Right hindlimb (tissue), 1 donor: Measurements from ENCODE around the gene NTHL1.
"Not testable (repeated sequence)": the region's sequence is repeated elsewhere in the genome, so short reads cannot be mapped to it uniquely, and the experiment has no call there.

Source experiments
- DNase-seq: peaks from one replicate; pipeline ENCODE4 v3.0.0-alpha.2; 2018

The NTHL1 gene

DNA sequence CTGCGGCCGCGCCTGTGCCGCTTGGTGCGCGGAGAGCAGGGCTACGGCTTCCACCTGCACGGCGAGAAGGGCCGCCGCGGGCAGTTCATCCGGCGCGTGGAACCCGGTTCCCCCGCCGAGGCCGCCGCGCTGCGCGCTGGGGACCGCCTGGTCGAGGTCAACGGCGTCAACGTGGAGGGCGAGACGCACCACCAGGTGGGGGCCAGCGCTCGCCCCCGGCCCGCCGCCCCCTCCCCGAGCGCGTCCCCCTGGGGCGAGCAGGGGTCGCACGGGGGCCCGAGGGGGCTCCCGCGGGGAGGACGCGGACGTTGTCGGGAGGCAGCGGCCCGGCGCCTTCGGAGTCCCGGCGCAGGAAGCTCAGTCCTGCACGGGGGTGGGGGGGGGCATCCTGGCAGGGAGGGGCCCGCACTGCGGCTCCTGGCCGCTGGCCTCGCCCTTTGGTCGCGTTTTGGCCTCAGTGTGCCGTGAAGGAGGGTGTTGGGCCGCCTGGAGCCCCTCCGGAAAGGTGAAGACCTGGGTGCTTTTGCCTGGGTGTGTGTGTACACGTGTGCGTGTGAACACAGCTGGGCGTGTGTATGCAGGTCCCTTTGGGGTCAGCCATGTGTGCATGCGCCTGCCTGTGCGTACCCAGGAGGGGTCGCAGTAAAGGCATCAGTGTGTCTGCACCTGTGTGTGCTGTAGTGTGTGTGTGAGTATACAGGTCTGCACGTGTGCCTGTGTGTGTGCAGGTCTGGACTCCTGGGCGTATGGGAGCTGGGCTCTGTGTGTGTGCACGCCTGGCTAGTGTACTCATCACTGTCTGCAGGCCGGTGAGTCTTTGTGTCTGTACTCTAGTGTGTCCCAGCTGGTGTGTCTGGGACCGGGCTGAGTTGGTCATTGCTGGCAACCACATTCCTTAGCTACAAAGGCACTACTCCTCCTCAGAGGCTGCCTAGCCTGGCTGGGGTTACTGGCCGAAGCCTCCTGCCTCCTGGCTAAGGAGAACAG lies 20.3 kb downstream of the NTHL1 start:
- peak; percentile 37 for DNase-seq

GRCh38 chr16:2026461-2027023 lies 21.1 kb downstream of the NTHL1 start, which contains the start of gene NHERF2:
Gene NHERF2 (plus strand): TSS chr16:2026902. CDS start chr16:2027006, 104 bp downstream.
- DNase-seq = peak; percentile 59

GRCh38 chr16:2025878-2026460 lies 21.7 kb downstream of the NTHL1 start:
- no peak for DNase-seq

- no peak for DNase-seq
These were observed 22.4 kb downstream of the NTHL1 start for GRCh38 chr16:2025251-2025650.

DNA sequence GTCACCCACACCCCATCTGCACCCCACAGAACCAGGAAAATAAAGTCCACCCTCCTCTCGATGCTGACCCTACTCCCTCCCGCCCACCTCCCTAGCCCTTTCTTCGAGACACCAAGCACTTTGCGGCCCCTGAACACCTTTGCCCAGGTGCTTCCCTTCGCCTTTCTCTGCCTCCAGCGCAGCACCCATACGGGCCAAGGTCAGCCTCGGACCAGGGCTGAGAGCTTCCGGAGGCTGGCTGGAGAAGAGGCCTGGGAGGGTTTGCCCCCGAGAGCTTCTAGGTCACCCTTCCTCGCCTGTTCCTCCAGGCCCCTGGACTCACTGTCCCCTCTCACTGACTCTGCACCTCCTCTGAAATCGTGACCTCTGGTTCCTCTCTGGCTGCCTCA lies 23.6 kb downstream of the NTHL1 start:
- no peak for DNase-seq

DNA sequence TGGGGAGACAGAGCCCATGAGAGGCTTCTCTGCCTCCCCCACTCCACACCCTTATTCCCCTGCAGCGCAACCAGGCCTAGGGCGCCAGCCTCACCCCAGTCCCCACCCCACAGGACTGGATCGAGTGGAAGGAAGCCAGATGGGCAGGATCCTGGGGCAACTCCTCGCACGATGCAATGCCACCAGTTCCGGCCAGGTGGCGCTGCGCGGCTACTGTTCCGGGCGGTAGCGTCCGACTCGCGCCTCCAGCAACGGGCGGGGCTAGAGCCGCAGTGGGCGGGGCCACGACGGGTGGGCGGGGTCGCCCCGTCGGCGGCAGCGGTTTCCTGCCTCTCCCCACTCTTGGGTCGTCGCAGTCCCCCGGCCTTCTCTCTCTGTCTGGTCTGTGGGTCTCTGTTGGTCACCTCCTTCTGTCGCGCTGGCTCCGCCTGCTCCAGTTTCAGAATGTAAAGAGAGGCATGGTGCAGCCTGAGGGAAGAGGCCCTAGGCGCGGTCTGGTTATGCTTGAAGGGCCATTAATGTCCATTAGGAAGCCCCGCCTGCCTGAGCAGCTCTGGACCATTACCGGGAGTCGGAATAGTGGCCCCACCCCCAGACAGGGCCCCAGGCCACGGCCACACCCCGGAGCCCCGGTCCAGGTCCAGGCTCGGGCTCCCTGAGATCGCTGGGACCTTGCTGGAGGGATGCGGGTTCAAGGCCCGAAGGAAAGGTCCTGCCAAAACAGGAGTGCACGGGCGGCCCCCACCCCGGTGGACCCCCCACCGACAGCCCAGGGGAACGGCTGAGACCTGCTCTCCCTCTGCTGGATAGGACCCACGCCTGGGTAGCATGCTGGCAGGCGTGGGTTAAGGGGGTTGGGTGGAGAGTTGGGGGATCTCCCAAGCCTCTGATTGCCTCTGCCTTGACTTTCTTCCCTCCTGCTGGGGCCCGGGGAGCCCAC lies 24.3 kb downstream of the NTHL1 start:
- DNase-seq = peak; percentile 95

- DNase-seq = no peak
These were observed 24.9 kb downstream of the NTHL1 start for GRCh38 chr16:2022723-2023091.

DNA sequence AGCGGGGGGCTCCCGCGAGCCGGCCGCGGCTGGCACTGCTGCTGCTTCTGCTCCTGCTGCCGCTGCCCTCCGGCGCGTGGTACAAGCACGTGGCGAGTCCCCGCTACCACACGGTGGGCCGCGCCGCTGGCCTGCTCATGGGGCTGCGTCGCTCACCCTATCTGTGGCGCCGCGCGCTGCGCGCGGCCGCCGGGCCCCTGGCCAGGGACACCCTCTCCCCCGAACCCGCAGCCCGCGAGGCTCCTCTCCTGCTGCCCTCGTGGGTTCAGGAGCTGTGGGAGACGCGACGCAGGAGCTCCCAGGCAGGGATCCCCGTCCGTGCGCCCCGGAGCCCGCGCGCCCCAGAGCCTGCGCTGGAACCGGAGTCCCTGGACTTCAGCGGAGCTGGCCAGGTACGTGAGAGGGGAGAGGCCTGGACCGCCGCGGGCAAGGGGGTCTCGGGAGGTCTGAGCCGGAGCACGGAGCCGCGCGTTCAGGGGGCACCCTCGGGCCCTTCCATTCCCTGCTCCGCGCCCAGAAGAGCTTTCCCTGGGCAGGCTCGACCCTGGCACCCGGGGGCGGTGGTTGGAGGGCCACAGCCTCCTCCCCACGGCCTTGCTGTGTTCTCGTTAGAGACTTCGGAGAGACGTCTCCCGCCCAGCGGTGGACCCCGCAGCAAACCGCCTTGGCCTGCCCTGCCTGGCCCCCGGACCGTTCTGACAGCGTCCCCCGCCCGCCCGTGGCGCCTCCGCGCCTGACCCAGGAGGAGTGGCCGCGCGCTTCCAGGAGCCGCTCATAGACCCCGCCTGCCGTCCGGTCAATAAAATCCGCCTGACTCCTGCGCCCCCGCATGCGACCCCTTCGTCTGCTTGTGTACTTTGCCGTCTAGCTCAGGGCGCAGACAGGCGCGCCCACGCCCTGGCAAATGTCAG lies 27.5 kb downstream of the NTHL1 start:
- DNase-seq = no peak

DNA sequence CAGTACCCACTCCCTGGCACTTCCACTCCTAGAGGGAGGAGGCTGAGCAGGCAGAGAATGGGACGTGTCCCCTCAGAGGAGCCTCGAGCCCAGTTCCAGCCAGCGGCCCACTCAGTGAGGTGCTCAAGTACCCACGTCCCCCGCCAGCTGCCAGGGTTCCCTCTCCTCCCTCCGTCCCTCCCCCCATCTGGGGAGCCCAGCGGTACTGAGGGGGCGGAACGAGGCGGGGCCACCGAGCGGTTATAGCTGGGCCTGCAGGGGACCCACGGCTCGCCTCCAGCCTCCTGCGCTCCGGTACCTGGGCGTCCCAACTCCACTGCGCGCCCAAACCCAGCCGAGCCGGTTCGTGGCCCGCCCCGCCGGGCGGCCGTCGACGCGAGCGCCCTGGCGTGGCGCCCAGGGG lies 28.1 kb downstream of the NTHL1 start, which contains the start of gene NPW:
NPW (plus strand) TSS at position 268 of the 403 bp plus-strand sequence.
- DNase-seq = peak; percentile 50

DNA sequence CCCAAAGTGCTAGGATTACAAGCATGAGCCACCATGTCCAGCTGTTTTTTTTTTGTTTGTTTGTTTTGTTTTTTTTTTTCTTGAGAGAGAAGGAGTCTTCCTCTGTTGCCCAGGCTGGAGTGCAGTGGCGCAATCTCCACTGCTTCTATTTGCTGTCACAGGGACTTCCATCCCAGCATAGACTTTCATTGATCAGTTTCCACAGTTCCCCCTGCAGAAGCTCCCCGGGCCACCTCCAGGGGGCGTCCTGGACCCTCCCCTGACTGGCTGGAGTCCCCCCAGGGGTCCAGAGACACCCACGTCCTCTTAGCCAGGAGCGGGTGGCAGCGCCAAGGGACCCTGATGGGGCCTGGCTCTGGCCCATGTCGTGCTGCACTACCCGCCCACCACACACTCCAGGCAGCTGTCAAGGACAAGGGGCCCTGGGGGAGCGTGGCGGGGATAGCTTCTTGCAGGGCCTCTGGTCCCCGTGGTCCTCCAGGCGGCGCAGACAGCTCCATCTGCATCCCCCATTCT lies 31.2 kb downstream of the NTHL1 start:
- no peak for DNase-seq

GRCh38 chr16:2015947-2016208 lies 31.8 kb downstream of the NTHL1 start:
- no peak for DNase-seq

- DNase-seq = no peak
These were observed 32.3 kb downstream of the NTHL1 start for GRCh38 chr16:2015117-2015946.

DNA sequence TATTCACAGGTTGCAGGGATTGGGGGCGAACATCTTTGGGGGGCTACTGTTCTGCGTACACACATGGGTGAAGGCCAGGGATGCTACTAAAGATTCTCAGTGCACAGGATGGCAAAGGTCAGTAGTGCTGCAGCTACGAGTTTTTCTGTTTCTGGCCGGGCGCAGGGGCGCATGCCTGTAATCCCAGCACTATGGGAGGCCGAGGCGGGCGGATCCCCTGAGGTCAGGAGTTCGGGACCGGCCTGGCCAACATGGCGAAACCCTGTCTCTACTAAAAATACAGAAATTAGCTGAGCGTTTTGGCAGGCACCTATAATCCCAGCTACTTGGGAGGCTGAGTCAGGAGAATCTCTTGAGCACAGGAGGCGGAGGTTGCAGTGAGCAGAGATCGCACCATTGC lies 34.1 kb downstream of the NTHL1 start:
- DNase-seq = no peak

GRCh38 chr16:2011726-2012125 lies 35.9 kb downstream of the NTHL1 start:
- DNase-seq = not testable (repeated sequence)

GRCh38 chr16:2009791-2010510 lies 37.7 kb downstream of the NTHL1 start, which contains the start of gene ZNF598:
Gene ZNF598 (minus strand): TSS chr16:2009821.
- DNase-seq = peak; percentile 89

DNA sequence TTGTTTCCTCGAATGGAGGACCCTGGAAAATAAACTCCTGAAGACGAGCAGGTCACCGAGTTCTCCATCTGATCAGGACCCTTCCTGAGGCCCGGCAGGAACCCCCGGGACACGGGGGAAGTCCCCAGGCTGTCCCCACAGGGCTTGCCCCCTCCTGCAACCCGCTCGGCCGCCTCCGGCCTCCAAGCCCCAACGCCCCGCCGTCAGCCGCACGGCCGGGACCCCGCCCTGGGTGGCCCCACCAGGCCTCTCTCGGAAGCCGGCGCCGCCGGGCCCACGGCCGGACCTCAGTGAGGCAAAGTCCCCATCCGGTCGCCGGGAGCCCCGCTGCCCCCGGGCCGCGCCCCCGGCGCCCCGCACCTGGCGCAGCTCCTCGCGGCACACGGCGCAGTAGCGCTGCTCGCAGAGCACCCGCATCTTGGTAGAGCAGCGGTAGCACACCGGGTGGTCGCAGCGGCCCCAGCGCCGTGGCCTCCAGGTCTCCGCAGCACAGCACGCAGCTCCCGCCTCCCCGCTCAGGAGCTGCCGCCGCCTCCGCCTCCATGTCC lies 38.4 kb downstream of the NTHL1 start:
- DNase-seq = no peak

- DNase-seq = no peak
These were observed 38.9 kb downstream of the NTHL1 start for GRCh38 chr16:2008631-2009163.

GRCh38 chr16:2008009-2008526 lies 39.6 kb downstream of the NTHL1 start:
- no peak for DNase-seq
